Measurements from ENCODE around the gene FCRLA. TPM values are rescaled to one million over a fixed set of nuclear protein-coding genes. Genes with fewer than 3 reads are reported as not detected.

Gene FCRLA
- total RNA-seq, 1 donor from 2014 or later: not detected

DNA sequence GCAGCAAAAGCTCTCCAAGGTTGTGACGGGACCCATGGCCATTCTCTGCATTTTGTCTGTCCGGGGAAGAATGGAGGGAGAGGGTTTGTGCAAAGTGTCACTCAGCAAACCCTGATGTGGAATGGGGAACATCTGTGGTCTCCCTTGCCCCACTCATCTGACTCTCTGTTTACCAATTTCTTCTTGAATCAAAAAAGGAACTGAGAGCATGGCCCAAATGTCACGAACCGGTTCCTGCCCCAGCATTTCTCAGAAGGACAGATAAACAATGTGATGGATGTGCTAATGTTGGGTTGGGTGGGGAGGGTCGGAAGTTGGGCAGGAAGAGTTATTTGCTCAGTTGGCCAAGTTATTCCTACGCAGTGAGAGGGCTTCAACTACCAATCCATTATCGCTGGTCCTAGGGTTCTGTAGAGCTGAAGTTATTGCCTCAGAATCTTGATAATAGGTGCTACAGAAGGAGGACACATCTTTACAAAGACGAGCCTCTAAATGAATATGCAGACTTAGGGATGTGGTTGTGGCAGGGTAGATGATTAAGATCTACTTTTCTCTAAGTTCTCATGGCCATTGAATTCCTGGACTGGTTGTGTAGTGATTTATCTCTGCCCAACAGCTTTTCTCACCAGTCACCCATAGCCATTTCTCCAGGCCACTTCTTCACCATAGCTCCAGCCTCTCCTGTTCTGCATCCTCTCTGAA lies 33.0 kb downstream of the FCRLA start:
- TF ChIP-seq POLR2AphosphoS5 (IDR thresholded peaks at IDR 0.05; ENCODE audit: insufficient read depth in 1 of 2, low read depth in 1 of 2): no peak
- no peak for TF ChIP-seq POLR2A (IDR thresholded peaks at IDR 0.05)
- TF ChIP-seq, protein P1, sequence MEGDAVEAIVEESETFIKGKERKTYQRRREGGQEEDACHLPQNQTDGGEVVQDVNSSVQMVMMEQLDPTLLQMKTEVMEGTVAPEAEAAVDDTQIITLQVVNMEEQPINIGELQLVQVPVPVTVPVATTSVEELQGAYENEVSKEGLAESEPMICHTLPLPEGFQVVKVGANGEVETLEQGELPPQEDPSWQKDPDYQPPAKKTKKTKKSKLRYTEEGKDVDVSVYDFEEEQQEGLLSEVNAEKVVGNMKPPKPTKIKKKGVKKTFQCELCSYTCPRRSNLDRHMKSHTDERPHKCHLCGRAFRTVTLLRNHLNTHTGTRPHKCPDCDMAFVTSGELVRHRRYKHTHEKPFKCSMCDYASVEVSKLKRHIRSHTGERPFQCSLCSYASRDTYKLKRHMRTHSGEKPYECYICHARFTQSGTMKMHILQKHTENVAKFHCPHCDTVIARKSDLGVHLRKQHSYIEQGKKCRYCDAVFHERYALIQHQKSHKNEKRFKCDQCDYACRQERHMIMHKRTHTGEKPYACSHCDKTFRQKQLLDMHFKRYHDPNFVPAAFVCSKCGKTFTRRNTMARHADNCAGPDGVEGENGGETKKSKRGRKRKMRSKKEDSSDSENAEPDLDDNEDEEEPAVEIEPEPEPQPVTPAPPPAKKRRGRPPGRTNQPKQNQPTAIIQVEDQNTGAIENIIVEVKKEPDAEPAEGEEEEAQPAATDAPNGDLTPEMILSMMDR (IDR thresholded peaks at IDR 0.05): no peak
- Histone ChIP-seq H3K9me3 (no peaks in the 10 kb centered on the region), H3K27ac (no peak overlapping the region), H3K4me3 (no peak overlapping the region), H3K4me1 (no peaks in the 10 kb centered on the region), H3K27me3 (no peaks in the 10 kb centered on the region), H3K36me3 (no peaks in the 10 kb centered on the region)
- DNase-seq (ENCODE audit: extremely low spot score in 2 of 2): no peak
- intact Hi-C loops (cut with DNase I): no loop called here

DNA sequence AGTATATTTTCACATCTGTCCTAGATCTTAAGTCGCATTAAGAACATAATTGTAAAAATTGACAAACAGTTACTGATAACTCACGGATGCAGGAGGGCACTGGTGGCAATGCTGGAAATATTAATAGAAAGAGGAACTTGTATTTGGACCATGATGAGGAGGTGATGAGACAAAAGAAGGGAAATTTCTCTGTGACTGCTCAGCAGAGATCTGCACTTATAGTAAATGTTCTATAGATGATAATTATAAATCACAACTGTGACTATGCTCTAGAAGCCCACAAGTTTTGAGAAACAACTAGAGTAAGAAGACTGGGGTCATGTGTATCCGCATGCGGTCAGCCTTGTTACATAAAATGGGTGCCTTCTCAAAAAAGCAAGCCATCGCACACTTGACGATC lies 33.9 kb downstream of the FCRLA start:
- no peaks in the 10 kb centered on the region for H3K9me3 ChIP-seq
- DNase-seq (ENCODE audit: extremely low spot score in 2 of 2): no peak
- intact Hi-C loops (cut with DNase I): no loop called here
- H3K4me3 ChIP-seq: no peak overlapping the region
- H3K27me3 ChIP-seq: no peaks in the 10 kb centered on the region
- no peak overlapping the region for H3K27ac ChIP-seq
- TF ChIP-seq, protein P1 (IDR thresholded peaks at IDR 0.05): no peak
- TF ChIP-seq POLR2AphosphoS5 (IDR thresholded peaks at IDR 0.05; ENCODE audit: insufficient read depth in 1 of 2, low read depth in 1 of 2): no peak
- no peak for TF ChIP-seq POLR2A (IDR thresholded peaks at IDR 0.05)
- no peaks in the 10 kb centered on the region for H3K36me3 ChIP-seq
- H3K4me1 ChIP-seq: no peaks in the 10 kb centered on the region

DNA sequence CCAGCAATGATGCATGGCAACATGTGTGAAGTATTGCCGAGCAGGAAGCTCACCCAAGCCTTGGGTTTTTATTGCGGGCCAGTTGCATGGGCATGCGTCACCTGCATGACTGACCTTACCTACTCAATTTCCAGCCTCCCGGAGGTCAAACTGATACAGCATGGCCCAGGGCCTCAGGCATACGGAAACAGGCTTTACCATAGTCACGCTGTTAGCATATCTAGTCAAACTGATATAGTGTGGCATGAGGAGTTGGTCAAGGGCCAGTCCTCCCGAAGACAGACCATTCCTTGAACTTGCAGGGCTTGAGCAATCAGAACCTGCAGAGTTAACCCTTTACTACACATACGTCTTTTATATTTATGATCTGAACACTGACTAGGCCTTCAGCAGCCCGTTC lies 36.2 kb downstream of the FCRLA start:
- Histone ChIP-seq H3K9me3 (no peaks in the 10 kb centered on the region), H3K36me3 (no peaks in the 10 kb centered on the region), H3K4me3 (no peak overlapping the region), H3K27ac (no peak overlapping the region), H3K27me3 (no peaks in the 10 kb centered on the region), H3K4me1 (no peaks in the 10 kb centered on the region)
- DNase-seq (ENCODE audit: extremely low spot score in 2 of 2): no peak
- intact Hi-C loops (cut with DNase I): no loop called here
- TF ChIP-seq POLR2AphosphoS5 (IDR thresholded peaks at IDR 0.05; ENCODE audit: insufficient read depth in 1 of 2, low read depth in 1 of 2): no peak
- TF ChIP-seq, protein P1 (IDR thresholded peaks at IDR 0.05): no peak
- TF ChIP-seq POLR2A (IDR thresholded peaks at IDR 0.05): no peak

DNA sequence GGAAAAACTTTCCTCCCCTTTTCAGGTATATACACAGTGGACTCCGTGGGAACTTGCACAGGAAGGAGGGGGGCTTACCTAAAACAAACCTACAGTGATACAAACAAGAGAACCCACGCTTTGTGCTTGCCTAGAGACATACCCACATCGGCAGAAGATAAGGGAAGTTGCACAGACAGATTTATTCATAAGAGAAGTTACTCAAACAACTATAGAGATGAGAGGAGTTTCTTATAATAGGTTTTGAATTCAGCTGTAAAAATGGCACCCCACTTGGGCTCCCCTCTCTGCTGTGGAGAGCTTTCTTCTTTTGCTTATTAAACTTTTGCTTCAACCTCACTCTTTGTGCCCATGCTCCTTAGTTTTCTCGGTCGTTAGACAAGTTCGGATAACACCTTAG lies 40.8 kb downstream of the FCRLA start:
- no peaks in the 10 kb centered on the region for H3K27me3 ChIP-seq
- DNase-seq (ENCODE audit: extremely low spot score in 2 of 2): no peak
- intact Hi-C loops (cut with DNase I): no loop called here
- TF ChIP-seq, protein P1 (IDR thresholded peaks at IDR 0.05): no peak
- H3K4me1 ChIP-seq: peaks cover 9% of the 10 kb centered on the region
- H3K36me3 ChIP-seq: peaks cover 0 to 16% of the 10 kb centered on the region in 2 donors
- no peak overlapping the region for H3K27ac ChIP-seq
- H3K9me3 ChIP-seq: no peaks in the 10 kb centered on the region
- H3K4me3 ChIP-seq: no peak overlapping the region

DNA sequence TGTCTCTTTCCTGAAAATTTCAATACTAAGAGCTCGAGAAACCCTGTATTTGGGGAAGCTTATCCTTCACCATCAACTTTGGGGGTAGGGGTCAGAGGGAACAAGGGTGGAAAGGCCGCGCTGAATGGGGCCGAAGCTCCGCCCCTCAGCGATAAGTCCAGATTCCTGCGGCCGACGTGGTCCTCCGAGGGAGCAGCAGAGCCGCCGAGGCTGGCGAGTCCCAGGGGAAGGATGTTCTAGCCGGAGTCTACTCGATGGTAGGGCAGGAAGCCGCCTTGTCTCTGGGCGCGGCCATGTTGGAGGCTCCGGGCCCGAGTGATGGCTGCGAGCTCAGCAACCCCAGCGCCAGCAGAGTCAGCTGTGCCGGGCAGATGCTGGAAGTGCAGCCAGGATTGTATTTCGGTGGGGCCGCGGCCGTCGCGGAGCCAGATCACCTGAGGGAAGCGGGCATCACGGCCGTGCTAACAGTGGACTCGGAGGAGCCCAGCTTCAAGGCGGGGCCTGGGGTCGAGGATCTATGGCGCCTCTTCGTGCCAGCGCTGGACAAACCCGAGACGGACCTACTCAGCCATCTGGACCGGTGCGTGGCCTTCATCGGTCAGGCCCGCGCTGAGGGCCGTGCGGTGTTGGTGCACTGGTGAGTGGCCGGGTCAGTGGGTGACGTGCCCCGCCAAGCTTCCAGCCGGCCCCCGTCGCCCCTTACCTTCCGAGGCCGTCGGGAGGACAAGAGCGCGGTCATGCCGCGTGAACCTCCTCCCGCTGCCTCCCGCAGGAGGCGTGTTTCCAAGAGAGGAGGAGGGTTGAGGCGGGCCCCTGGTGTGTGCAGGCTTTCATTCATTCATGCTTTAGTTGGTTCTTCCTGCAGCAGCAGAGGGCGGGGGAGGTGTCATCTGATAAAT lies 42.7 kb downstream of the FCRLA start, which contains the start of gene DUSP12:
Gene DUSP12, plus strand, starts transcription at position 278 of the 899 bp plus-strand sequence. Its CDS starts 16 bp downstream, at position 294.
- DNase-seq (ENCODE audit: extremely low spot score in 2 of 2): peak in 1 of 2 donors; percentile 92
- TF ChIP-seq, protein P1 (IDR thresholded peaks at IDR 0.05): no peak
- peak; percentile 69 to 83 for TF ChIP-seq POLR2AphosphoS5 (IDR thresholded peaks at IDR 0.05; ENCODE audit: insufficient read depth in 1 of 2, low read depth in 1 of 2)
- H3K36me3 ChIP-seq: peaks cover 0 to 36% of the 10 kb centered on the region in 2 donors
- peak within 1 kb of the TSS; percentile 87 for H3K27ac ChIP-seq
- H3K4me1 ChIP-seq: peaks cover 12% of the 10 kb centered on the region
- H3K27me3 ChIP-seq: no peaks in the 10 kb centered on the region
- intact Hi-C loops (cut with DNase I): no loop called here
- peak within 1 kb of the TSS; percentile 90 to 98 for H3K4me3 ChIP-seq
- no peaks in the 10 kb centered on the region for H3K9me3 ChIP-seq

Measured in vagina (tissue), 2 donors.